Caco-2 (cell line): ENCODE data around the gene YY1. TPM values are rescaled to one million over a fixed set of nuclear protein-coding genes. Genes with fewer than 3 reads are reported as not detected.

ENCODE experiments used
- BruUV-seq: library from RNA; stranded (reverse); fragments of 400-500 nt; replicated peaks from 2 replicates; lab custom pipeline; 2021; lab: Mats Ljungman, UMichigan
- CTCF ChIA-PET: fragments of 300-600 bp; sonication (Branson Sonifier 250); formaldehyde crosslinking; loops from one replicate; lab custom pipeline; 2022; ENCODE audit warnings: antibody characterized with exemption; lab: Charles Lee
- POLR2A ChIA-PET: fragments of 300-600 bp; sonication (Branson Sonifier 250); formaldehyde crosslinking; loops from one replicate; lab custom pipeline; 2022; ENCODE audit warnings: antibody characterized with exemption; lab: Charles Lee
- DNase-seq, 2 experiments: peaks; one replicate each; pipeline versions ENCODE4 v3.0.0 to v3.0.0-alpha.2; 2020 to 2022
- H3K27me3 ChIP-seq: replicated peaks from 2 replicates; pipeline ENCODE4 v1.6.0; 2011; ENCODE audit warnings: low read length; ENCODE audit not compliant: control insufficient read depth, insufficient read depth
- H3K36me3 ChIP-seq: 2 replicates; pipeline ENCODE4 v1.5.1; 2011; ENCODE audit warnings: low read length; ENCODE audit not compliant: control insufficient read depth, insufficient read depth
- H3K4me1 ChIP-seq: fragments of 250-450 bp; sonication (Bioruptor Pico); 2 replicates; pipeline ENCODE4 v1.5.1; 2020; ENCODE audit warnings: mild to moderate bottlenecking
- H3K4me3 ChIP-seq: 2 replicates; pipeline ENCODE4 v1.5.1; 2011; ENCODE audit warnings: low read depth, mild to moderate bottlenecking, control low read depth, low read length
- H3K9me3 ChIP-seq: fragments of 250-450 bp; sonication (Bioruptor Pico); 2 replicates; pipeline ENCODE4 v1.5.1; 2020; ENCODE audit warnings: mild to moderate bottlenecking, moderate library complexity
- H3K27ac Mint-ChIP-seq: one replicate; pipeline ENCODE4 v1.8.0; 2022; ENCODE audit warnings: mixed read lengths; ENCODE audit not compliant: unreplicated experiment
- H3K27me3 Mint-ChIP-seq: one replicate; pipeline ENCODE4 v1.8.0; 2022; ENCODE audit warnings: mixed read lengths; ENCODE audit not compliant: insufficient read depth, unreplicated experiment
- H3K36me3 Mint-ChIP-seq: one replicate; pipeline ENCODE4 v1.8.0; 2022; ENCODE audit warnings: mild to moderate bottlenecking, mixed read lengths; ENCODE audit not compliant: insufficient read depth, unreplicated experiment
- H3K4me1 Mint-ChIP-seq: one replicate; pipeline ENCODE4 v1.8.0; 2022; ENCODE audit warnings: low read depth, mixed read lengths; ENCODE audit not compliant: unreplicated experiment
- H3K4me3 Mint-ChIP-seq: one replicate; pipeline ENCODE4 v1.8.0; 2022; ENCODE audit warnings: mild to moderate bottlenecking, moderate library complexity, mixed read lengths; ENCODE audit not compliant: unreplicated experiment
- H3K9me3 Mint-ChIP-seq: one replicate; pipeline ENCODE4 v1.8.0; 2022; ENCODE audit warnings: mixed read lengths; ENCODE audit not compliant: unreplicated experiment
- CTCF ChIP-seq, 2 experiments: fragments of 200-600 bp in 1 of 2; IDR thresholded peaks; 1 replicate in 1 of 2; 2 replicates in 1 of 2; pipeline versions ENCODE4 v1.5.1 to v1.8.0; 2011 to 2022; ENCODE audit warnings: antibody characterized with exemption in 1 of 2, control low read depth in 1 of 2, inconsistent platforms in 1 of 2, low read depth in 1 of 2, low read length in 1 of 2, mild to moderate bottlenecking in 1 of 2, moderate library complexity in 1 of 2; ENCODE audit not compliant: insufficient read depth in 1 of 2, severe bottlenecking in 1 of 2, unreplicated experiment in 1 of 2
- intact Hi-C: fragments of 100-400 bp; cut with micrococcal nuclease; formaldehyde crosslinking; loops from one replicate; pipeline ENCODE4 v1.10.0; 2022; ENCODE audit not compliant: unreplicated experiment
- total RNA-seq: library from RNA; stranded (reverse); gene quantifications from 2 replicates; pipeline ENCODE4 v1.2.3, GENCODE V29; 2022

Gene YY1
- total RNA-seq, 1 experiment from 2014 or later, result 94.1 TPM

- no peaks in the 10 kb centered on the region for H3K27me3 ChIP-seq
- H3K4me3 ChIP-seq, result no peak overlapping the region
- H3K9me3 Mint-ChIP-seq, result no peaks in the 10 kb centered on the region
- intact Hi-C loops, result no loop called here
- H3K27me3 Mint-ChIP-seq, result no peaks in the 10 kb centered on the region
- H3K36me3 ChIP-seq, result no peaks in the 10 kb centered on the region; the same call in 1 of the 2 replicates
- POLR2A ChIA-PET, result no interaction called here
- no peaks in the 10 kb centered on the region for H3K4me1 ChIP-seq
- H3K36me3 Mint-ChIP-seq, result peaks cover 21% of the 10 kb centered on the region
- CTCF ChIA-PET, result no interaction called here
- no peak overlapping the region for H3K4me3 Mint-ChIP-seq
- H3K4me1 Mint-ChIP-seq, result peaks cover 5% of the 10 kb centered on the region
- DNase-seq, result no peak
- no peaks in the 10 kb centered on the region for H3K9me3 ChIP-seq
- BruUV-seq, result no TSS peak
- TF ChIP-seq CTCF (IDR thresholded peaks at IDR 0.05; ENCODE audit: insufficient read depth in 1 of 2, low read depth in 1 of 2, low read length in 1 of 2, severe bottlenecking in 1 of 2, unreplicated experiment in 1 of 2), result no peak
- H3K27ac Mint-ChIP-seq, result no peak overlapping the region
These were observed 58.7 kb downstream of the YY1 start for GRCh38 chr14:100297320-100298300.

GRCh38 chr14:100298551-100299237 is 59.8 kb downstream of the YY1 start:
- no peaks in the 10 kb centered on the region; the same call in 1 of the 2 replicates for H3K36me3 ChIP-seq
- H3K4me3 Mint-ChIP-seq, result no peak overlapping the region
- no peaks in the 10 kb centered on the region for H3K27me3 ChIP-seq
- peaks cover 18% of the 10 kb centered on the region for H3K36me3 Mint-ChIP-seq
- intact Hi-C loops, result no loop called here
- no peaks in the 10 kb centered on the region for H3K27me3 Mint-ChIP-seq
- H3K4me3 ChIP-seq, result no peak overlapping the region
- H3K9me3 Mint-ChIP-seq, result no peaks in the 10 kb centered on the region
- H3K4me1 ChIP-seq, result no peaks in the 10 kb centered on the region
- H3K9me3 ChIP-seq, result no peaks in the 10 kb centered on the region
- ChIA-PET CTCF (no interaction called here), POLR2A (no interaction called here)
- no peak overlapping the region for H3K27ac Mint-ChIP-seq
- peaks cover 5% of the 10 kb centered on the region for H3K4me1 Mint-ChIP-seq
- no TSS peak for BruUV-seq
- no peak for TF ChIP-seq CTCF (IDR thresholded peaks at IDR 0.05; ENCODE audit: insufficient read depth in 1 of 2, low read depth in 1 of 2, low read length in 1 of 2, severe bottlenecking in 1 of 2, unreplicated experiment in 1 of 2)
- DNase-seq, result no peak

DNA sequence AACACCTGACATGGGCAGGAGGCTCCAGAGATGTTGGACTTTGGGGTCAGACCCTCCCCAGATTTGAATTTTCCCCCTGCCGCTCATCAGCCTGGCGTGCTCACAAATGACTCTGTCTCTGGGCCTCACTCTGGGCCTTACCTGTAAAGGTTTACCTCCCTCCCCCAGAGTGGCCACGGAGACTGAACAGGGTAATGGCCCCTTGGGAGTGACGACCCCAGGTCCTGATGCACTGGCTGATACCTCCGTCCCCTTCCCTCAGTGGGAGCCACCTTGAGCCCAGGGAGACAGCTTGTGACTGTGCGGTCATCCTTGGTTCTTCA is 60.3 kb downstream of the YY1 start:
- TF ChIP-seq CTCF (IDR thresholded peaks at IDR 0.05; ENCODE audit: insufficient read depth in 1 of 2, low read depth in 1 of 2, low read length in 1 of 2, severe bottlenecking in 1 of 2, unreplicated experiment in 1 of 2), result no peak
- no peak overlapping the region for H3K4me3 ChIP-seq
- no peaks in the 10 kb centered on the region for H3K27me3 ChIP-seq
- no peaks in the 10 kb centered on the region for H3K9me3 ChIP-seq
- H3K9me3 Mint-ChIP-seq, result no peaks in the 10 kb centered on the region
- ChIA-PET CTCF (no interaction called here), POLR2A (no interaction called here)
- H3K27ac Mint-ChIP-seq, result no peak overlapping the region
- peaks cover 5% of the 10 kb centered on the region for H3K4me1 Mint-ChIP-seq
- no peaks in the 10 kb centered on the region; the same call in 1 of the 2 replicates for H3K36me3 ChIP-seq
- intact Hi-C loops, result no loop called here
- H3K4me3 Mint-ChIP-seq, result no peak overlapping the region
- peaks cover 18% of the 10 kb centered on the region for H3K36me3 Mint-ChIP-seq
- BruUV-seq, result no TSS peak
- no peaks in the 10 kb centered on the region for H3K27me3 Mint-ChIP-seq
- no peaks in the 10 kb centered on the region; the same call in 1 of the 2 replicates for H3K4me1 ChIP-seq
- no peak for DNase-seq
